H1 (cell line): Measurements from ENCODE around the gene GPR176. TPM values are rescaled to one million over a fixed set of nuclear protein-coding genes. Genes with fewer than 3 reads are reported as not detected.

Experiments
- CBX8 ChIP-seq: fragments of 300-800, 300-1000 bp; sonication (generic); IDR thresholded peaks from 2 replicates; pipeline ENCODE4 v1.7.1; 2016; ENCODE audit warnings: low read depth, low read length, borderline replicate concordance
- CHD1 ChIP-seq: IDR thresholded peaks from 2 replicates; pipeline ENCODE4 v1.6.1; 2012; ENCODE audit warnings: low read depth, low read length, improper control_type of control experiment
- CREB1 ChIP-seq: IDR thresholded peaks from 2 replicates; pipeline ENCODE4 v1.6.1; 2012; ENCODE audit warnings: inconsistent platforms
- GABPA ChIP-seq: IDR thresholded peaks from 2 replicates; pipeline ENCODE4 v1.6.1; 2011; ENCODE audit warnings: mild to moderate bottlenecking, low read length, moderate library complexity, borderline replicate concordance; ENCODE audit not compliant: insufficient read depth
- HDAC2 ChIP-seq, 2 experiments: fragments of 300-600 bp in 1 of 2; sonication (generic) in 1 of 2; IDR thresholded peaks; 2 replicates each; pipeline ENCODE4 v1.6.1; 2011 to 2012; ENCODE audit warnings: low read depth in 2 of 2, low read length in 2 of 2, mild to moderate bottlenecking in 2 of 2, moderate library complexity in 2 of 2, borderline replicate concordance in 1 of 2, inconsistent platforms in 1 of 2
- MAFK ChIP-seq: IDR thresholded peaks from 2 replicates; pipeline ENCODE4 v1.6.1; 2012; ENCODE audit warnings: low read depth, mild to moderate bottlenecking, improper control_type of control experiment, low read length
- POLR2AphosphoS5 ChIP-seq: IDR thresholded peaks from 2 replicates; pipeline ENCODE4 v1.6.1; 2011; ENCODE audit warnings: low read depth, low read length
- RAD21 ChIP-seq, 2 experiments: IDR thresholded peaks in 1 of 2; conservative IDR thresholded peaks in 1 of 2; 2 replicates each; pipeline ENCODE4 v1.6.1; 2011; ENCODE audit warnings: low read depth in 2 of 2, low read length in 2 of 2, improper control_type of control experiment in 1 of 2, inconsistent platforms in 1 of 2, mild to moderate bottlenecking in 1 of 2, moderate library complexity in 1 of 2
- RXRA ChIP-seq: IDR thresholded peaks from 2 replicates; pipeline ENCODE4 v1.6.1; 2011; ENCODE audit warnings: low read depth, mild to moderate bottlenecking, low read length, moderate library complexity; ENCODE audit not compliant: insufficient read depth
- SP4 ChIP-seq: IDR thresholded peaks from 2 replicates; pipeline ENCODE4 v1.6.1; 2012; ENCODE audit warnings: low read length, inconsistent platforms
- TAF7 ChIP-seq: optimal IDR thresholded peaks from 2 replicates; pipeline ENCODE3; 2011; ENCODE audit warnings: low read depth, mild to moderate bottlenecking, inconsistent platforms, low read length, moderate library complexity, borderline replicate concordance
- YY1 ChIP-seq: IDR thresholded peaks from 2 replicates; pipeline ENCODE4 v1.6.1; 2011; ENCODE audit warnings: low read depth, mild to moderate bottlenecking, low read length
- polyA plus RNA-seq, 7 experiments: library from polyadenylated mRNA; depleted of rRNA in 3 of 7; stranded (reverse) in 5 of 7; unstranded in 2 of 7; fragments of >200 nt in 5 of 7; fragments of 200-250 nt in 2 of 7; gene quantifications; 1 replicate in 5 of 7; 2 replicates in 1 of 7; 4 replicates in 1 of 7; pipeline versions ENCODE4 v1.2.1 to v1.2.3, GENCODE V29; 2011 to 2013; ENCODE audit warnings: missing spikeins in 2 of 7, mixed read lengths in 2 of 7
- total RNA-seq: library from RNA; stranded (reverse); fragmentation: NEBNext Ultra II Directional; extraction: Animal tissue kit (Norgen Biotek cat#: 25700); gene quantifications from 2 replicates; pipeline ENCODE4 v1.2.1, GENCODE V29; 2021
- TF ChIP-seq, protein P1 (sequence below): IDR thresholded peaks from 2 replicates; pipeline ENCODE4 v1.6.1; 2012; ENCODE audit warnings: inconsistent platforms
- TF ChIP-seq, protein P2 (sequence below): IDR thresholded peaks from 2 replicates; pipeline ENCODE4 v1.6.1; 2012; ENCODE audit warnings: inconsistent platforms

The GPR176 gene
- total and polyA plus RNA-seq, 2 of the 8 experiments (the other 6 are each of a cell fraction or from before 2014, with no cell fraction given) = 190 to 281 TPM

DNA sequence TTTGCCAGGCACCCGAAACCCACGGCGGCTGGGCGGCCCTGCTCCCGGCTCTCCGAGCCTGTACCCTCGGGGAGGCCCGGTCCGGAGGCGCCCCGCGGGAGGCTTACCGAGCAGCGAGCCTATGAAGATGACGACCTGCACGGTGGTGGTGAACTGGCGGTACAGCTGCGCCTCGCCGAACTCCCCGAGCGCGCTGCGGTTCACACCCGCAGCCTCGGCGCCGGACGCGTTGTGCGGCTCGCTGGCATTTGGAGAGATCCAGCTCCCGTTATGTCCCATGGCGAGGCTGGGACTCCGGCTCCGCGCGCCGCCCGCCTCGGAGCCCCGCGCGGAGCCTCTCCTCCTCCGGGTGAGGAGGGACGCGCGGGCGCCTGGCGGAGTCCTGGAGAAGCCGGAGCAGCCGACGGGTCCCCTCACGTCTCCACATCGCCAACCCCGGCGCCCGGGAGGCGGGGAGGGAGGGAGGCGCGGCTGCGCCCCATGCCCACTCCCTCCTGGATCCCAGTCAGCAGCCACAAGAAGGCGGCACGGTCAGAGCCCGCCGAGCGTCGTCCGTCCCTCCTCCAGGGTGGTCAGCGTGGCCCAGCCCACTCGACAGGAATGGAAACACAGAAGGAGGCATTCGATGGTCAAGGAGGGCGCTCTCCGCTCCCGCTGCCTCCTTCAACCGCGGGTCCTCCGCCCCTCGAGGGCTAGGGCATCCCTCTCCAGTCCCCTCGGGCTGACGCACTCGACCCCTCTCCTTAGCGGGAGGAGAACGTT lies at the start of gene GPR176 (continued):
- TF ChIP-seq MAFK (no peak), HDAC2 (IDR thresholded peaks at IDR 0.05; ENCODE audit: borderline replicate concordance in 1 of 2, low read depth in 2 of 2, low read length in 2 of 2) (0 out of 4 replicates have a peak, but pooled peaks of 1 of the 2 experiments have one; percentile 28), CREB1 (0 out of 2 replicates have a peak, but pooled peaks have one; percentile 43), SP4 (no peak), RAD21 (IDR thresholded peaks at IDR 0.05 in 1 of 2, conservative IDR thresholded peaks at IDR 0.05 in 1 of 2; ENCODE audit: low read depth in 2 of 2, low read length in 2 of 2) (no peak), RXRA (no peak), CBX8 (no peak), YY1 (no peak), TAF7 (peak; percentile 26), GABPA (0 out of 2 replicates have a peak, but pooled peaks have one; percentile 52), CHD1 (no peak), POLR2AphosphoS5 (peak; percentile 45)
- TF ChIP-seq, protein P1, sequence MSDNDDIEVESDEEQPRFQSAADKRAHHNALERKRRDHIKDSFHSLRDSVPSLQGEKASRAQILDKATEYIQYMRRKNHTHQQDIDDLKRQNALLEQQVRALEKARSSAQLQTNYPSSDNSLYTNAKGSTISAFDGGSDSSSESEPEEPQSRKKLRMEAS = 0 out of 2 replicates have a peak, but pooled peaks have one; percentile 25
- TF ChIP-seq, protein P2, sequence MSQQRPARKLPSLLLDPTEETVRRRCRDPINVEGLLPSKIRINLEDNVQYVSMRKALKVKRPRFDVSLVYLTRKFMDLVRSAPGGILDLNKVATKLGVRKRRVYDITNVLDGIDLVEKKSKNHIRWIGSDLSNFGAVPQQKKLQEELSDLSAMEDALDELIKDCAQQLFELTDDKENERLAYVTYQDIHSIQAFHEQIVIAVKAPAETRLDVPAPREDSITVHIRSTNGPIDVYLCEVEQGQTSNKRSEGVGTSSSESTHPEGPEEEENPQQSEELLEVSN = peak; percentile 15
